GOT3 (cell line): ENCODE data around the gene DEDD2.

Experiments used
- DNase-seq: peaks from one replicate; lab custom pipeline; 2025; ENCODE audit warnings: mixed read lengths; lab: John Stamatoyannopoulos, UW

The DEDD2 gene

GRCh38 chr19:42228641-42229040, 11.2 kb upstream of the DEDD2 start:
- DNase-seq, result no peak

- no peak for DNase-seq
These were observed 9.4 kb upstream of the DEDD2 start for GRCh38 chr19:42226886-42227285.

GRCh38 chr19:42225718-42226292, 8.3 kb upstream of the DEDD2 start:
- no peak for DNase-seq

- DNase-seq, result no peak
These were observed 7.7 kb upstream of the DEDD2 start for GRCh38 chr19:42224940-42225717.

GRCh38 chr19:42220751-42221097, 3.2 kb upstream of the DEDD2 start:
- no peak for DNase-seq

GRCh38 chr19:42219812-42220750, 2.6 kb upstream of the DEDD2 start, which contains the start of gene ZNF526:
Gene ZNF526, plus strand, starts transcription at chr19:42220312. Its CDS starts 4,092 bp downstream, at chr19:42224404.
- DNase-seq, result peak; percentile 87

- no peak for DNase-seq
These were observed 591 bp downstream of the DEDD2 start for GRCh38 chr19:42216653-42217519.

GRCh38 chr19:42214810-42215485, 2.5 kb downstream of the DEDD2 start:
- DNase-seq, result no peak

- DNase-seq, result no peak
These were observed 4.6 kb downstream of the DEDD2 start for GRCh38 chr19:42212886-42213285.

GRCh38 chr19:42208612-42209011, 8.9 kb downstream of the DEDD2 start:
- no peak for DNase-seq

- no peak for DNase-seq
These were observed 9.7 kb downstream of the DEDD2 start for GRCh38 chr19:42207767-42208271.

- no peak for DNase-seq
These were observed 10.4 kb downstream of the DEDD2 start for GRCh38 chr19:42206871-42207755.

GRCh38 chr19:42204664-42205063, 12.8 kb downstream of the DEDD2 start:
- DNase-seq, result no peak

GRCh38 chr19:42203700-42204099, 13.8 kb downstream of the DEDD2 start:
- DNase-seq, result no peak

- no peak for DNase-seq
These were observed 15.1 kb downstream of the DEDD2 start for GRCh38 chr19:42202290-42202880.

- DNase-seq, result no peak
These were observed 15.8 kb downstream of the DEDD2 start for GRCh38 chr19:42201489-42202289.

- no peak for DNase-seq
These were observed 17.3 kb downstream of the DEDD2 start for GRCh38 chr19:42200116-42200715.
